Tibial nerve (tissue), 4 donors: ENCODE data around the gene CDK5R2. TPM values are rescaled to one million over a fixed set of nuclear protein-coding genes. Genes with fewer than 3 reads are reported as not detected.

Experiments used
- DNase-seq, 2 donors: peaks; one replicate each; pipeline ENCODE4 v3.0.0-alpha.2; 2019; ENCODE audit warnings: low spot score in 2 of 2
- H3K27ac ChIP-seq, 4 donors: fragments of 200-600 bp; sonication (generic) in 3 of 4; one replicate each; pipeline ENCODE4 v1.5.1; 2017 to 2019; ENCODE audit warnings: mild to moderate bottlenecking in 1 of 4
- H3K27me3 ChIP-seq, 2 donors: fragments of 200-600 bp; sonication (generic) in 1 of 2; one replicate each; pipeline versions ENCODE4 v1.5.1 to v1.6.0; 2017 to 2019
- H3K36me3 ChIP-seq, 3 donors: fragments of 200-600 bp; sonication (generic); one replicate each; pipeline ENCODE4 v1.5.1; 2018 to 2019
- H3K4me1 ChIP-seq, 4 donors: fragments of 200-600 bp; sonication (generic) in 3 of 4; one replicate each; pipeline ENCODE4 v1.5.1; 2017 to 2019
- H3K4me3 ChIP-seq, 4 donors: fragments of 200-600 bp; sonication (generic) in 3 of 4; one replicate each; pipeline ENCODE4 v1.5.1; 2017 to 2019; ENCODE audit warnings: mild to moderate bottlenecking in 1 of 4, moderate library complexity in 1 of 4
- H3K9me3 ChIP-seq, 4 donors: fragments of 200-600 bp; sonication (generic) in 3 of 4; one replicate each; pipeline ENCODE4 v1.5.1; 2017 to 2019
- EP300 ChIP-seq, 2 donors: sonication (generic); formaldehyde crosslinking; IDR thresholded peaks; one replicate each; pipeline ENCODE4 v1.6.1; 2017; ENCODE audit warnings: antibody characterized with exemption in 2 of 2, mild to moderate bottlenecking in 1 of 2
- POLR2A ChIP-seq, 2 donors: fragments of 450-650 bp; IDR thresholded peaks; one replicate each; pipeline ENCODE4 v1.6.1; 2017; ENCODE audit warnings: antibody characterized with exemption in 2 of 2, mild to moderate bottlenecking in 2 of 2, moderate library complexity in 2 of 2
- WGBS, 2 donors: methylation state at CpG; one replicate each; pipeline ENCODE4 v1.1.5; 2018; 5-methylcytosine and 5-hydroxymethylcytosine counted together
- total RNA-seq, 4 donors: library from RNA; depleted of rRNA; stranded (reverse); fragments of >200 nt; gene quantifications; one replicate each; pipeline ENCODE4 v1.1.0, GENCODE V29; 2016
- TF ChIP-seq, protein P1 (sequence below), 5 experiments: fragments of 200-600 bp in 3 of 5; fragments of 450-650 bp in 2 of 5; sonication (generic) in 3 of 5; IDR thresholded peaks; one replicate each; pipeline ENCODE4 v1.5.1; 2016 to 2019; ENCODE audit warnings: antibody characterized with exemption in 5 of 5, mild to moderate bottlenecking in 3 of 5, moderate library complexity in 2 of 5

Gene CDK5R2
- total RNA-seq, 4 donors from 2014 or later, result not detected

DNA sequence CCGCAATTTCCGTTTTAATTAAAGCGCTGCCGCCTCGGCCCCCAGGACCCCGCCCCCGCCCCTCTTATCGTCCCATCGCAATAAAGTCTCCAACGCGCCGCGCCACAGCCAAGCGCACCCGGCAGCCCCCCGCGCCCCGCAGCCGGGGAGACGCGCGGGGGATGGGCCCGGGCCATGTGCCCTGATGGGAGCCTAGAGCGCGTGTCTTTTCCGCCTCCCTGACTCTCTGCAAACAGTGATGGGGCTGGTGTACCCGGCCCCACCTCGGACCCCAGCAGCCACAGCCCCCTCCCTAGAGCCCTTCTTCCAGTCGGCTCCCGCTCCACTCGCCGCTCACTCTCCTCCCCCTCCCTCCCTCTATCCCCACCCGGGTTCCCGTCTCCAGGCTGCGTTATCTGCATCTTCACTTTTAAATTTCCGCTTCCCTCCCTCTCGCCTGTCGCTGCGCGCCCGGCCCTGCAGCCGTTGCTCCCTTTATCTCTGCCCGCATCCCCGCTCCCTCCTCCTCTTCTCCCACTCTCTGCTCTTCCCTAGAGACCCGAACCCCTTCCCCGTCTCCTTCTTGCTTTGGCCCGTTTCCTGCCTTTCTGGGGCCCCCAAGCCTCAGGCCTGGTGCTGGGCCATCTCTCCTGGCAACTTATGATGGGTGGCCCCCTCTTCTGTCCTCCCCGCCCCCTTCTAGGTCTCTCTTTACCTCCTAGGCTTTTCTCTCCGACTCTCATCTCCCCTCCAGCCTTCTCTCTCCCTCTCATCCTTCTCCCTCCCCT is 26.0 kb downstream of the CDK5R2 start:
- WGBS, 2 donors, result 4 to 5% methylated on average over 29 to 43 of the region's 49 CpGs
- H3K4me3 ChIP-seq, result peak overlapping the region in 1 of 4 donors; percentile 20

DNA sequence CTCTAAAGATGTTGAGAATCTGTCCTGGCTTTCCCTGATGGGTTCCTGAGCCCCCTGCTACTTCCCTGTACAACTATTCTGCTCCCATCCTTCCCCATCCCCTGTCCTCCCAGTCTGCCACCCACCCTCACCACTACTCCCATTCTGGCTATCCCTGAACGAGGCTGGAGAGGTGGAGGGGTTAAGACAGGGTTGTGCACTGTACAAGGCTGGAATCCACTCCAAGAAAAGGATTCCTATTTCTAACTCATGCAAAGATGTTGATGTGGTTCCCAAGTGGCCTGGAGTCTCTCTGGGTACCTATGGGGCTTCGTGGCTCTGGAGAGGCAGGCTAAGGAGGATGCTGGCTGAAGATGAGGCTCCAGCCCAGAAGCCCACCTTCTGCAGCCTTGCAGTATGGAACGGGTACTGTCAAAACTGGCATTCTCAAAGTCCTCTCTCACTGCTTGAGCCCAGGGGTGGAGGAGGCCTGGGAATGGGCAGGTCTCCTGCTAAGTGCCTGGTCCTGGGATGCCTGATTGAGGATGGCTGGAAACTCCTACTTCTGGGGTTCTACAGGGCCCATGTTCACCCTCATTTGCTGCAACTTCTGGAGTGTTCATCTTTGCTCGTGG is 26.8 kb downstream of the CDK5R2 start:
- DNase-seq, result no peak
- H3K4me1 ChIP-seq, result peaks cover 0 to 43% (median 27%) of the 10 kb centered on the region in 4 donors
- H3K9me3 ChIP-seq, result no peaks in the 10 kb centered on the region
- TF ChIP-seq EP300 (IDR thresholded peaks at IDR 0.05) (no peak), POLR2A (IDR thresholded peaks at IDR 0.05) (no peak)
- TF ChIP-seq, protein P1, sequence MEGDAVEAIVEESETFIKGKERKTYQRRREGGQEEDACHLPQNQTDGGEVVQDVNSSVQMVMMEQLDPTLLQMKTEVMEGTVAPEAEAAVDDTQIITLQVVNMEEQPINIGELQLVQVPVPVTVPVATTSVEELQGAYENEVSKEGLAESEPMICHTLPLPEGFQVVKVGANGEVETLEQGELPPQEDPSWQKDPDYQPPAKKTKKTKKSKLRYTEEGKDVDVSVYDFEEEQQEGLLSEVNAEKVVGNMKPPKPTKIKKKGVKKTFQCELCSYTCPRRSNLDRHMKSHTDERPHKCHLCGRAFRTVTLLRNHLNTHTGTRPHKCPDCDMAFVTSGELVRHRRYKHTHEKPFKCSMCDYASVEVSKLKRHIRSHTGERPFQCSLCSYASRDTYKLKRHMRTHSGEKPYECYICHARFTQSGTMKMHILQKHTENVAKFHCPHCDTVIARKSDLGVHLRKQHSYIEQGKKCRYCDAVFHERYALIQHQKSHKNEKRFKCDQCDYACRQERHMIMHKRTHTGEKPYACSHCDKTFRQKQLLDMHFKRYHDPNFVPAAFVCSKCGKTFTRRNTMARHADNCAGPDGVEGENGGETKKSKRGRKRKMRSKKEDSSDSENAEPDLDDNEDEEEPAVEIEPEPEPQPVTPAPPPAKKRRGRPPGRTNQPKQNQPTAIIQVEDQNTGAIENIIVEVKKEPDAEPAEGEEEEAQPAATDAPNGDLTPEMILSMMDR (IDR thresholded peaks at IDR 0.05), result no peak
- H3K36me3 ChIP-seq, result no peaks in the 10 kb centered on the region
- no peak overlapping the region for H3K4me3 ChIP-seq
- no peak overlapping the region for H3K27ac ChIP-seq
- 34 to 37% methylated on average over 4 of the region's 4 CpGs for WGBS, 2 donors
- peaks cover 8 to 97% of the 10 kb centered on the region in 2 donors for H3K27me3 ChIP-seq

More for the DNA sequence above, 26.0 kb downstream of the CDK5R2 start:
- no peak for TF ChIP-seq POLR2A (IDR thresholded peaks at IDR 0.05)
- no peak for TF ChIP-seq EP300 (IDR thresholded peaks at IDR 0.05)
- TF ChIP-seq, protein P1 (IDR thresholded peaks at IDR 0.05), result no peak
- Histone ChIP-seq H3K27me3 (peaks cover 8 to 97% of the 10 kb centered on the region in 2 donors), H3K36me3 (no peaks in the 10 kb centered on the region), H3K4me1 (peaks cover 0 to 51% (median 34%) of the 10 kb centered on the region in 4 donors), H3K27ac (no peak overlapping the region), H3K9me3 (no peaks in the 10 kb centered on the region)
- no peak for DNase-seq

DNA sequence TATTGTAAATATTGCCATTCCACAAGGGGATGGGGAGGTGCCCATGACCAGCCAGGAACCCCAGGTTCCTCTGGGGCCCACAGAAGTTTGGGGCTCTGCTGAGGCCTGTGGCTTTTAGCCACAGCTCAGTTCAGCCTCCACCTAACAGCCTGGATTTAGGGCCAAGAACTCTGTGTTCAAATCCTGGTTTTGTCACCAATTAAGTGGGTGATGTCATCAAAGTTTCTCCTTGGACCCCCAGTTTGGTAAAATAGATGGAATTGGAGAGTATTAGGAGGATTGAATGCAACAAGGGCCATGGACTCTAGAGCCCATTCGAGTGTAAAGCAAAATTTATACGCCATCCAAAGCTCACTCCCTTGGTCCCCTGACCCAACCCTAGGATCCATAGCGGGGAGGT is 28.7 kb downstream of the CDK5R2 start:
- 33 to 36% methylated on average over 3 of the region's 3 CpGs for WGBS, 2 donors
- Histone ChIP-seq H3K4me3 (no peak overlapping the region), H3K9me3 (no peaks in the 10 kb centered on the region), H3K4me1 (peaks cover 0 to 37% (median 18%) of the 10 kb centered on the region in 4 donors), H3K36me3 (no peaks in the 10 kb centered on the region), H3K27me3 (peaks cover 4 to 100% of the 10 kb centered on the region in 2 donors), H3K27ac (no peak overlapping the region)
- DNase-seq, result no peak
- TF ChIP-seq POLR2A (IDR thresholded peaks at IDR 0.05) (no peak), EP300 (IDR thresholded peaks at IDR 0.05) (no peak)
- TF ChIP-seq, protein P1 (IDR thresholded peaks at IDR 0.05), result no peak

DNA sequence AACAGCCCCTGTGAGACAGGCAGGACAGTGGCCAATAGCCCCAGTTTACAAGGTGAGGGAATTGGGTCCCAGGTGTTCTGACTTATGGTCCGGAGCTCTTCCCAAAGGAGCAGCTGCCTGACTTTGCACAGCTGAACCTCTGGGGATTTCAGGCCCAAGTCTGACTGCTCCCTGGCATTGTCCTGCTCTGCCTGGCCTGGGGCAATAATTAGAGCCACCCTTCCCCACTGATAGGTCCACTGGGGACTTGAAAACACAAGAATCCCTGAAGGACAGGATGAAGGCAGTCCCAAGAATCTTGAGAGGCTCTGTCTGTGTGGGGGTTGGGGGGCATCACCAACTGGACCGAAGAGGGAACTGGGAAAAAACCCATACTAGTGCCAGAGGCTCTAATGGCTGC is 29.2 kb downstream of the CDK5R2 start:
- TF ChIP-seq, protein P1 (IDR thresholded peaks at IDR 0.05), result no peak
- Histone ChIP-seq H3K27ac (no peak overlapping the region), H3K27me3 (peaks cover 4 to 100% of the 10 kb centered on the region in 2 donors), H3K4me1 (peaks cover 0 to 40% (median 23%) of the 10 kb centered on the region in 4 donors), H3K36me3 (no peaks in the 10 kb centered on the region), H3K9me3 (no peaks in the 10 kb centered on the region), H3K4me3 (no peak overlapping the region)
- DNase-seq, result no peak
- 36 to 59% methylated on average over 1 to 2 of the region's 2 CpGs for WGBS, 2 donors

DNA sequence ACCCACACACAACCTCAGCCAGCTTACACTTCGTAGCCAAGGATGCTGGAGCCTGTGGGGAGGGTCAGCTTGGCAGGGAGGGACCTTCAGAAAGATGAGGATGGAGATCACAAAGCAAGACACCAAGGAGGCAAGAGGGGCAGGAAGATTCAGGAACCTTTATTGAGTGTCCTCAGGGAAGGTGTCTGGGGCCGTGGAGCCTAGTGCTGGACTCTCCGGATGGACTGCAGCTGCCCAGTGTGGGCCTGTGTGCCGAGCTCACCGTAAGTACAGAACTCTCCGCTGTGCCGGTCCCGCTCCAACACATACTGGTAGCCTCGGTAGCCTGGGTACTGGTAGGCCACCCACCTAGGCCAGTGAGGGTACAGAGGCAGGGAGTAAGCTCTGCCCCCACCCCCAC is 30.6 kb downstream of the CDK5R2 start:
- no peak overlapping the region for H3K27ac ChIP-seq
- no peak overlapping the region for H3K4me3 ChIP-seq
- TF ChIP-seq EP300 (IDR thresholded peaks at IDR 0.05), result no peak
- WGBS, 2 donors, result 7 to 15% methylated on average over 8 to 9 of the region's 9 CpGs
- no peaks in the 10 kb centered on the region for H3K36me3 ChIP-seq
- no peak for DNase-seq
- peaks cover 2 to 100% of the 10 kb centered on the region in 2 donors for H3K27me3 ChIP-seq
- H3K4me1 ChIP-seq, result peaks cover 0 to 30% (median 17%) of the 10 kb centered on the region in 4 donors
- no peaks in the 10 kb centered on the region for H3K9me3 ChIP-seq
